ENCODE results near the gene MET.
A peak's percentile ranks its signal among the peaks of the same experiment; 100 is the strongest.

Gene MET

GRCh38 chr7:116786791-116787443 lies 114.9 kb downstream of the MET start:
- peak in 1 of 2 experiments; percentile 16 for DNase-seq

GRCh38 chr7:116787881-116788280 lies 115.9 kb downstream of the MET start:
- no peak for DNase-seq

- DNase-seq, result no peak
These were observed 116.7 kb downstream of the MET start for GRCh38 chr7:116788572-116789197.

GRCh38 chr7:116790025-116790424 lies 118.0 kb downstream of the MET start:
- DNase-seq, result no peak

- no peak for DNase-seq
These were observed 120.8 kb downstream of the MET start for GRCh38 chr7:116792813-116793212.

GRCh38 chr7:116793795-116794340 lies 121.9 kb downstream of the MET start:
- no peak for DNase-seq

GRCh38 chr7:116796471-116796870 lies 124.5 kb downstream of the MET start:
- no peak for DNase-seq

GRCh38 chr7:116797612-116798011 lies 125.6 kb downstream of the MET start:
- DNase-seq, result no peak

GRCh38 chr7:116798232-116798631 lies 126.2 kb downstream of the MET start:
- no peak for DNase-seq

- DNase-seq, result no peak
These were observed 127.9 kb downstream of the MET start for GRCh38 chr7:116799916-116800315.

- DNase-seq, result no peak
These were observed 128.6 kb downstream of the MET start for GRCh38 chr7:116800594-116800993.

GRCh38 chr7:116801092-116801710 lies 129.2 kb downstream of the MET start:
- no peak for DNase-seq

- DNase-seq, result no peak
These were observed 130.2 kb downstream of the MET start for GRCh38 chr7:116802144-116802745.

- peak; percentile 11 to 31 for DNase-seq
These were observed 130.8 kb downstream of the MET start for GRCh38 chr7:116802746-116803152.

GRCh38 chr7:116804471-116804870 lies 132.5 kb downstream of the MET start:
- DNase-seq, result no peak

- no peak for DNase-seq
These were observed 133.1 kb downstream of the MET start for GRCh38 chr7:116805100-116805544.

- DNase-seq, result no peak
These were observed 134.3 kb downstream of the MET start for GRCh38 chr7:116806046-116806944.

GRCh38 chr7:116807011-116807560 lies 135.1 kb downstream of the MET start:
- no peak for DNase-seq

- DNase-seq, result no peak
These were observed 137.8 kb downstream of the MET start for GRCh38 chr7:116809636-116810266.

- no peak for DNase-seq
These were observed 138.5 kb downstream of the MET start for GRCh38 chr7:116810267-116811116.

- no peak for DNase-seq
These were observed 139.8 kb downstream of the MET start for GRCh38 chr7:116811768-116812167.
